IPS-11a (cell line): ENCODE results near the gene TMEM144.

Source experiments
- H3K4me3 ChIP-seq: one replicate; pipeline ENCODE4 v1.5.1; 2013; ENCODE audit warnings: low read depth, low read length, control low read depth

Gene TMEM144

DNA sequence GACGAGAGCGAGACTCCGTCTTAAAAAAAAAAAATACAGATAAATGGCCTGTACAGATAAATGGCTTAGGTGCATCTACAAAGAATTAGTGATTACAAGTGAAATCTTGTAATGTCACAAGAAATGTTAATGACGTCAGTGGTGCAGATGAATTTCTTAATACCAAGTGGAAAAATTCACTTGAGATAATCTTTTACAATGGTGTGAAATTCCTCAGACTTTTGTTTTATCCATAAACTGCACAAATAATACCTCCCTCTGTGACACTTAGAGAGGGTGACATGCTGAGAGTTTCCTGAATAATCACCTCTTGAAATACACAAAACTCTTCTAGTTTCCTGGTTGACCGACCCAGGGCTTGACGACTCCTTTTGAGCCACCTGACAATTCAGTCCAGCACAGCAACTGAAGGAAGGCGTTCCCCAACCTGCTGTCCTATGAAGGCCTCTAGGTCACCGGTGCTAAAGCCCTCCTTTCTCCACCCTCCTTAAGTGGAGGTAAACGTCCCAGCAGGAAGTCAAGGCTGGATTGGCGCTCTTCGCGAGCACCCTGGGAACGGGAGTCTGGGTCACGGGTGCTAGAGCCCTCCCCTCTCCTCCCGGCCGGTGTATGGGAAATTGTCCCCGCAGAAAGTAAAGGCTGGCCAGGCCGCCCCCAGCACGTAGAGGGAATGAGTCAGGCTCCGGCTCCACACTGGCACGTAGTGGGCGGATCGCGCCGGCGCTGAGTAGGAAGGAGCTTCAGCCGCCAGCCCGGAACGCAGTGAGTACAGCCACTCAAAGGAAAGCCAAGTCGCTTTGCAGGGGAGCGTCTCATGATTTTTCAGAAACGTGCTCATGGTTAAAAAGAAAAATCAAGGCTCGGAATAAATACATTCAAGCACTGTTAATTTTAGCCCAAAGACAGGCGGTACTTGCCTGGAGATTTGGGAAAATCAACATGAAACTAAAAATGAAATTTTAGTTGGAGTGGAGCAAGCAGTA lies at the start of gene TMEM144:
Gene TMEM144 (plus strand): TSS at position 662 of the 983 bp plus-strand sequence. CDS start 2,182 bp downstream, outside the sequence.
- peak within 1 kb of the TSS; percentile 9 for H3K4me3 ChIP-seq

DNA sequence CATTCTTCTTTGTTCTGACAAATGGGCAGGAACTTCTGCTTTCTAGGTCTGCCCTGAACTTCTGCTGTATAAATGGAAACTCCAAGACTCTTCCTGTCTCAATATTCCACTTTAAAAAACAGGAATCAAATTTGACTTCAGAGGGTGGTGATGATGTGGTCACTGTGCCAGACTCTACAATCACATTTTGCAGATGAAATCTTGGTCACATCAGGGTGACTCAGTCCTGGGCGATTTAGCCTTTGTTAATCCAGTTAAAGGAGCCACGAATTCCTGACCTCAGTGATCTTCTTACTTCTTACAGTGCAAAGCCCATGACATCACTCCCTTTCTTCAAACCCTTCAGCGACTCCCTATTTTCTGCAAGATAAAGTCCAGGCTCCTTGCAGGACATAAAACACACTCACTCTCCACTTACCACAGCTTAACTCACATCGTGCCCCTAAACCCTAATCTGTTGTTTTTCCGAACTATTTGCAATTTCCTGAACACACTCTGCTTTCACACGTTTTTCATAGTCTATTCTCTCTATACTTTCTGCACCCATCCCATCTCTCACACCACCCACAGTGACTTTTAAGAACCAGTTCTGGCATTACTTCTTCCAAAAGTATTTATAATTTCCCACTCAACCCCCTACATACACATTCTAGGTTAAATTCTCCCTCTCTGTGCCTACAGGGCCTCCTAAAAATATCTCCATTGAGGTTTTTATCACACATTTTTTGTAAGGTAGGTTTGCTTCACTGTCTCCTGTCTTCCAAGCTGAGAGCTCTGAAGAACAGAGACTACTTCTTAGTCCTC lies 48.5 kb upstream of the TMEM144 start:
- H3K4me3 ChIP-seq: no peak overlapping the region

DNA sequence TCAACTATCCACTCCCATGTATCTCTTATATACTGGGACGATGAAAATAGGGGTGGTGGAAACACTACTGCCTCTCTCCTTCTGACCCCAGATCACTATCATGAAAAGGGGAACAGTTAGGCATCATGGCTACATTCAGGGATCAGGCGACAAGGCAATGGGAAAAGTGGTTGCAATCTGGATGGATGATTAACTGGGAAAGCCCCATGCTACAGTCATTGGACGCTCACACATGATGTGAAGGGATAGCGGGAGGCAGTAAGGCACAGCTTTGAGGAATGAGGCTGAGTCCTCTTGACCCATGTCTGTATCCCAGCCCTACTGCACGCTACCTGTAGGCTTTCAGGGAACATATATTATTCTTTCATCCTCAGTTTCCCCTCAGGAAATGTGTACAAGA lies 47.7 kb upstream of the TMEM144 start:
- H3K4me3 ChIP-seq: no peak overlapping the region

DNA sequence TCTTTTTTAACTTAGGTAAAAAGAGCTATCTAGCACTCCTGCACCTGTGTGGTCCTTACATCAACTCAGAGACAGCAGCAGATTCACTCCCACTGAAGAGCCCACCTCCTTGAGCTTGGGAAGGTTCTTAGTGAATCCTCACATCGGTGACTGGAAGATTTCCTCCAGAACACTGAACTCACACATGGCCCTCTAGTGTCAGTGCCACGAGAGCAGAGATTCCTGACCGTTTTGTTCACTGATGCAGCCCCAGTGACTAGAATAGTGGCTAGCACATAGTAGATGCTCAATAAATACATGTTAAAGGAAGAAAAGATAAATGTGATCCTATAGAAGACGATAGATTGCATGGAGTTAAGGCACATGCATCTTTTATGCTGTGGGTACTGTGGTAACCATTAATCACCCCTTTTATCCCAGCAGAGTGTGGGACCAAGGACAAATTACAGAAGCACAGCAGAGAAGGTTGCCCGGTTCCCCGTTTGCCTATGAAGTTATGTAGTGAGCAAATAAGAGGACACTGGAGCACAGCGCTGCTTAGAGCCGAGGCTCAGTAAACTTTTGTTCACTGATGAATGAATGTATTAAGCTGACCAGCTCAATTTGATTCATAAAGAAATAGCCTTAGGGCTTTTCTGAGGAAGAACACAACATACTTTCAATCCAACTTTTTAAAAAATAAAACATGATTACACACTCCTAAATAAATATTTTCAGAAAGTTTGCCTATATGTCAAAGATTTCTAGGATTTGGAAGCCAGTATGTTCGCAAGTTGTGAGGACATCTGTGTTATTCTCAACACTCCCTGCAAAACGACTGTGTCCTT lies 46.1 kb upstream of the TMEM144 start:
- H3K4me3 ChIP-seq: no peak overlapping the region

DNA sequence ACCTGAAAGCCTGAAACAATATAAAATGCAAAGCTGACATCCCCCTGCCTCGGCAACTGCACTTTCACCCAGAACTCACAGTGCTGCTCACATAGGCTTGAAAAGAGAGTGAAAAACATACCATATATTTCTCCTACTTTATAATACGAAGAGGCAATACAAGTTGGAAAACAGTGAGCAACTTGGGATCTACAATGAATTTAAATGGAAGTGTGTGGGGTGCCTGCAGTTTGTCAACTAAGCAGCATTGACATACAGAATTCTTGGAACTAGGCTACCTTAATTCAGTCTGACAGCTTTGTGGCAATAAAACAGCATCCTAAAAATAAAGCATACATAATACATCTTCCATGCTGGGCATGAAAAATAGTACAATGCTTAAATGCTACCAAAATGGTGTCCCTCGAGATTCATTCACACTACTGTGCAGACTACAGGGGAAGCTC lies 45.5 kb upstream of the TMEM144 start:
- H3K4me3 ChIP-seq: no peak overlapping the region

DNA sequence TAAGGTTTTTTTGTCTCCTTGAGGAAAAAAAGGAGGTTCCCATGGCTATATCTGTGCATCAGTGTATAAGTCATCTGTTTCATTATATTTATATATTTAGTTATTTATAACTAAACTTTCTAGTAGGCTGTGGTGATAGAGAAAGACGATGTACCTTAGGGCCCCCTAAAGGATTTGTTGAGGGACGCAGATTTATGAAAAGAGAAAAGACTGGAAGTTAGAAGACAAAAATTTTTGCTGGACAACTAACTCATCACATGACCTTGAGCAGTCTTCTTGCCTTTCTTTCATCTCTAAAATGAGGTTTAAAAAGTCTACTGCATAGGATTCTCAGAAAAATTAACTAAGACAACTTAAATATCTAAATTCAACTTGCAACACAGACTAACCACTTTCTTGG lies 43.6 kb upstream of the TMEM144 start:
- no peak overlapping the region for H3K4me3 ChIP-seq

DNA sequence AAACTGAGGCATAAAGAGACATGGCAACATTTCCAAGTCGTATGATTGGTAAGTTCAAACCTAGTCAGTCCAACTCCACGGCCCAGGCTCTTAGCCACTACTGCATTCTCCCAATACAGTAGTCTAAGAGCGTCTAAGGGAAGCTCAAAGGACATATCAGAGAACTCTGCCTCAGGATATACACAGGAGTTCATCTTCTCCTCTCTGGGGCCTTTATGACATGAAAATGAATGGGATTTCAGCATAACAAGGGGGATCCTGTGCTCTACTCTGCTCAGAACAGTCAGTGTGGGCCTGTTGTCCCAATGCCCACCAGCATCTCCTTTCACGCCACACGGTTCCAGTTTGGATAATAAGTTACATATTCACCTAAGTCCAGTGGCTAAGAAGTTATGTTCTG lies 41.7 kb upstream of the TMEM144 start:
- no peak overlapping the region for H3K4me3 ChIP-seq

DNA sequence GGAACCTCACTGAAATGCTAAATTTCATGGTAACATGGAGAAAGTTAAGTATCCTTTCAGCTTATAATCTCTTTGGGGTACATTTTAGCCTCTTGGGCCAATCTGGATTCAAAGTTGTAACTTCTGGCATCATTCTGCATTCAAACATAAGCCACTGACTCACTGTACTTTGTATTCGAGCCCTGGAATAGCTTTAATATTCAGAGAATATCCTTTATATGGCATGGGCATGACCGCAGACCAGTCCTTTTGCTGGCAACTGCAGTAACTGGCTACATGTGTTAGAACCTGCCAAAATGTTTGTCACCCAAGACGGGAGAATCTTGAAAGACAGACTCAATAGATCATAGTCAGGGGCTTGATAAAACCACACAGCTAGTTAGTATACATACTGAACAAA lies 40.8 kb upstream of the TMEM144 start:
- no peak overlapping the region for H3K4me3 ChIP-seq

DNA sequence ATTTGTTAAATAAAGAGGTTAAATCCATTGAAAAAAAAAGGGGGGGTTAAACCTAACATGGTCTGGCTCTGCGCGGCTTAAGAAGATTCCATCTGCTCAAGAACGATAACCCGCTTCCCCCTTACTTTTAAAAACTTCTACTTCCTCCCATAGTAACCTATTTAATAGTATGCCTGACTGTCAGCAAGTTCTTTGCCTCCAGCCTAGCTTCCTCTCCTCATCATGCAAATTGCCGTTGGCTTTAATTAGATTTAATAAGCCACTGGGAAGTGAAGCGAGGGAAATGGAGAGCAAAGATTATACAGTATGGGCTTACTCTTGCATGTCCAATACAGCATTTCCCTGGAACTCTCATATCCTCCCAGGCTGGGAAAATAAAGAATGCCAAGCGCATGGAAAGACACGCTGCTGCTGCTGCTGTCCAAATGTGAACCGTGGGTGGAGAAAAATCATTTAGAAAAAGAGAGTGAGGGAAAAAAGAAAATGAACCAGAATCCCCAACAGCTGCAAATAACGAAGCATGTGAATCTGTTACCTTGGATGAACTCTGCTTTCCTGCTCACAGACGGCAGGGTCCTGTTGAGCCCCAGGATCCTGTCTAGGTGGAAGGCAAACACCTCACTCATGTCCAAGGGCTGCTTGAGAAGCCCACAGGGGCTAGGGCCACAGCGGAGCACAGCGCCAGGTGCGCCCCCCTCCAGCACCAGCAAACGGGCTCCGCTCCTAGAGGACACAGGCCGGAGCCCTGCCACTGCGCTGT lies 40.2 kb upstream of the TMEM144 start:
- no peak overlapping the region for H3K4me3 ChIP-seq

DNA sequence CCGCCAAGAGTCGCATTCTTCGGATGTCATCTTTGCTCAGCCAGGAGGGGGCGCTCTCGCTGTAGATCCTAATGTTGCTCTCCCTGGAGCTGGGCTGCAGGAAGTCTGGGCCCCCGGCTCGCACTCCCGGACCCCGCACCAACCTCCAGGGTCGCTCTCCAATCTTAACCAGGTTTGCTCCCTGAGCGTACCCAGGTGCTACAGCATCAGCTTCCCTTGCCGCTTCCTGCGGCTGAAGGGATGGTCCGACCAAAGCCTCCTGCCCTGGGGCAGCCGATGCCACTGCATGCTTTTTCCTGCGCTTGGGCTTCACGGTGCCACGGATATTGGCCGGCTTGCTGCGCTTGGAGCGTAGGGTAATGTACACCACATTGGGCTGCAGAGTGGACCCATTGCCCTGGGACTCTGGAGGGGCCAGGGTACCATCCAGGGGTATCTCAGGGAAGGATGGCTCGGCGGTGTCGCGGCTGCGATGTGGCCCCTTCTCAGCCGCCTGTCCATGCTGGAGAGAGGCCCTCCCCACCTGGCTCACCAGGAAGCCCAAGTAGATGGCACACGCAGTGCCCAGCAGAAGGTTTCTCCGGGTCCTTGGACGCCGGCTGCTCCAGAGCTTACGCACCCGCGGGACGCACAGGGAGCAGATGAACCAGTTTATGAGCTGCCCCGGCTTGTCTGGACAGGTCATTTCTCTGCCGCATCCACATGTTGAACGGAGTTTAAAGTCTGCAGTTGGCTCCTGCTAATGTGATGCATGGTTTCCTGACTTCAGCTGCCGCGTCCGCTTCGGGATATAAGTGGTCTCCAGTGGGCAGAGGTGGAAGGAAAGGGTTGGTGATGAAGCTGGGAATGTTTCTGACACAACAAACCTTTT lies 39.4 kb upstream of the TMEM144 start:
- H3K4me3 ChIP-seq: no peak overlapping the region

DNA sequence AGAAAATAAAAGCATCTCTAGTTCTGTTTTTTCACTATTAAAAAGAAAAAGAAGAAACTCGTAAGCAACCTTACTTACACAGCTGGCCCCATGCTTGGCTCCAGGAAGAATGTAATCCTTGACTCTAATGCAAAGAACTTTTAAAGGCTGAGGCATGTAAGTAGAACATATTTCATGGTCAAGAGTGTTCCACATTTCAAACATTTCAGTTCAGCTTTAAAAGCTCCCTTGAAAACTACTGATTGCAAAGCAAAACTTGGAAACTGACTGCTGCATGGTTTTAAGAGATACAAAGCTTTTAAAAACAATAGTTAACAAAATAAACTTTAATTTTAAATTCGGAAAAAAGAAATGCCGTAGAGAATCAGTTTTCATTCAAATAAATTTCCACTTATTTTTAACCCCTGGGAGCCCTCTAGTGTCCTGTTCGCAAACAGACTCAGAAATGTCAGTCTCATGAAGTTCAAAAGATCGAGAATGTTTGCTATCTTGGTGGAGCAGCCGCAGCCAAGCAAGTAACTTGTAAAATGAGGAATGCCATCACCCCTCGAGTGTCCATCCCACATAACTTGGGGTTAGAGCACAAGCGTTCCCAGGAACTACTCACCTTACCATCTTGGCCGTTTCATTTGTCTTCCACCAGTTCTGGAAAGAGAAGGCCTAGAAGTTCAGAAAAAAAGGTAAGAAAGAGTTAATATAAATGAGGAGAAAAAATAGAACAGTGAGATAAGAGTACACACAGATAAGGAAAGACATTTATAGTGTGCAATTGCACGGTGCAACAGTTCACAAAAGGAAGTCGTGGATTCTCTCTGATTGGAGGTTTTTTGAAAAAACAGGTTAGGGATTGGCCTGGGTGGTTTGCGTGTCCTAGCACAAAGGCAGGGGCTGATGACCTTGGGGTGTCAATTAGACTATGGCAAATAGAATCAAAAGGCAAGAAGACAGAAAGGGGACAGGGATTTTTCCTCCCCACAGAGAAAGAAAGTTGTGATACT lies 37.7 kb upstream of the TMEM144 start, which contains the start of gene GASK1B:
Gene GASK1B (minus strand): TSS at position 765 of the 998 bp plus-strand sequence. CDS start 1,650 bp downstream, outside the sequence.
- no peak within 1 kb of the TSS for H3K4me3 ChIP-seq

DNA sequence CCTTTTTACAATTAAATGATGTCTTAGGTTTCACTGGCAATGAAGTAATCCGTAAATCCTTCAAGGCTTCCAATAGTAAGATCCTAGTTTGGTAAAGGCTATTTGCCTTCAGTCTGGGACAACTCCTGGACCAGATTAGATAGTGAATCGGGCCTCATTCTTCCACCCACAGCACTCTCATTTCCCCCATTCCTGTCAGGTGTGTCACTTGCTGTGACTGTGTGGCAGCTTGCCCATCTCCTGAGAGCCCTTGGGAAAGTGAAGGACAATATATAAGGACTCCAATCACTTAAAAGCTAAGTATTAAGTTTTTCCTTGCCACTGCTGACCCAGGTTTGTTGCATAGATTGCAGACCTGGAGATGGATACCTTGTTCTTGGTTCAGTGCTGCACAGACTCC lies 34.2 kb upstream of the TMEM144 start:
- no peak overlapping the region for H3K4me3 ChIP-seq

DNA sequence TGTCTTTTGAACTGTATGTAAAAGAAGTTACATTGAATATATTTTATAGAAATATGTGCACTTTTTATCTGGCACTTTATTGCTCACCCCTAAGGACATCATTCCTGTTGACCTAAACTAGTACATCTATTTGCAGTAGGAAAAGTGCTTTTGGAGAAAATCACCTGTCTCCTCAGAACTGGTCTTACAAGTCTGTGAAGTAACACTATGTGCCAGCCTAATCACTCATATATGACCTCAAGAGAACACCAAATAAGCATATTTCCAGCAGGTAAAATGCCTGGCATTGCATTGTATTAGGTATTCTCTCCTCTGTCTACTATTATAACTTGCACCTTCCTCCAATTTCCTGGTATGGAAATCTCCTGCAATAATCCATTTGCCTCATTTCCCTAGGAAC lies 33.5 kb upstream of the TMEM144 start:
- no peak overlapping the region for H3K4me3 ChIP-seq

DNA sequence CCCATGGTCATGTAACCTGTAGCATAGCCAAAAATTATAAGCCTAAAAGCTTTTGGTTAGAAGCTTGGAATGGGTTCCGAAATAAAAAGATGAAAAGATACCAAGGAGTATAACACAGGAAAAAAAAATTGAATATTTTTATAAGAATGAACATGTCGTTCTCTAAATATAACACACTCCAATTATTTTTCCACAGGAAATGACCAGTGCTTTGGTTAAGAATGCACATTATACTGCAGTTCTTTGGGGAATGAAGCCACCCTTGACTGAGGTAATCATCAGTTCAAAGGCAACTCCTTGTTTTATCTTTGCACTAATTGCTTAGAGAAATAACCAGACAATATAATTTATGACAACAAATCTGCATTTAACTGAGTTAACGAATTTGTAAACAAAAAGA lies 30.8 kb upstream of the TMEM144 start:
- H3K4me3 ChIP-seq: no peak overlapping the region

DNA sequence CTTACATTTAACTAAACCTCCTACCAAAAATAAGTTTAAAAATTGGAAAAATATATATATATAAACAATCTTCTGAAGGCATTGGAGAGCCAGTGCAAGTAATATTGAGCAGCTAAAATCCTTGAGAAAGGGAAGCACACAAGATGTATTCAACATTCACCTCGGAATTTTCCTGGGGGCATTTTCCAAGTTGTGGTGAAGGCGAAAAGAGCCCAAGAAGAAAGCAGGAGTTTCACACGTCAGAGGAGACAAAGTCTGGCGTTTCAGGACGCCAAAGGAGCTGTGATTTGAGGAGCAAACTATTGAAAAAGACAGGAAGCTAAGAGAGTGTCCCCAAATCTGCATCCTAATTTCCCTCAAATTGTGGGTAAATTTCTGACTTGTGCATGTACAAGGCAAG lies 28.4 kb upstream of the TMEM144 start:
- H3K4me3 ChIP-seq: no peak overlapping the region

DNA sequence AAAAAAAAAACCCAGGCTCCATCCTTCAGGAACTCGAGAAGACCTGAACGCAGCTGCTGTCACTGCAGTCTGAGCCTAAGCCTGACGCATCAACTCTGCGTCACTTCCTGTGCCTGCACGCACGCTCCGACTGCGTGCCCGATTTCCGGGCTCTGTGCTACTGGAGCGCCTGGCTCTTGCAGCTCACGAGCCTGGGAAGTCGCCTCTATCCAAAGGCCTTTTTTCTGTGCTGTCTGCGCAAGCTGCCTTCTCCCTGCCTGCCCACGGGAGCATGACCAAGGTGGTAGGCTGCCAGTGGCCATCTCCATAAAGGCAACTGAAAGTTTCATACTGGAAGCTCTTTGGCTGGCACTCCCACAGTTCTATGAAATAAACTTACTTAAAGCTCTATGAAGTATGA lies 27.6 kb upstream of the TMEM144 start:
- H3K4me3 ChIP-seq: no peak overlapping the region

DNA sequence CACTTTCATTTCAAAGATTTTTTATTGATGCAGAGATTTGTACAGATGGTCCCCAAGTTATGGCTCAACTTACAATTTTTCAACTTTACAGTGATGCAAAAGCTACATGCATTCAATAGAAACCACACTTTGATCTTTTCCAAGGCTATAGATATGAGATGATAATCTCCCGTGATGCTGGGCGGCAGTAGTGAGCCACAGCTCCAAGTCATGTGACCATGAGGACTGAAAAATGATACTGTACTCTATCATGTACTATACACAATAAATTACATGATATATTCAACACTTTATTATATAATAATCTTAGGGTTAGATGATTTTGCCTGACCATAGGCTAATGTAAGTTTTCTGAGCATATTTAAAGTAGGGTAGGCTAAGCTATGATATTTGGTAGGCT lies 23.5 kb upstream of the TMEM144 start:
- H3K4me3 ChIP-seq: no peak overlapping the region

DNA sequence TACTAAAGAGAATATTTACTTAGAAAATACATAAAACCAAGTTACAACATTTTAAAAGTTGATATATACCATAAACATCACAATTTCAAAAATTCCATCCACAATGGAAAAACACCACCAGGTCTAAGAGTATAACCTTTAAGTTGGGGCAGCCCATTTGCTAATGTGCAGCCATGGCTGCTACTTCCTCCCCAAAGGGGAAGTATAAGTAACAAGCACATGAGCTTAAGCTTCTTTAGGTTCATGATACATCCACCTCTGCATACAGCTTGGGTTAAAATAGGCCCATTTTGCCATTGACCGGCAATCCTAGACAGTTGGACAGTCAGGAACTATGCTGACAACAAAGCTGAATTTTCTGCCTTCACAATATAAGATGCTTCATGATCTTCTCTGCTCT lies 20.9 kb upstream of the TMEM144 start:
- no peak overlapping the region for H3K4me3 ChIP-seq
